Fibroblast of villous mesenchyme (primary cell): Measurements from ENCODE around the gene C19orf81. TPM values are rescaled to one million over a fixed set of nuclear protein-coding genes. Genes with fewer than 3 reads are reported as not detected.

Experiments used
- DNase-seq: peaks from one replicate; pipeline ENCODE4 v3.0.0-alpha.2; 2010; ENCODE audit warnings: low read depth
- H3K4me3 ChIP-seq: 2 replicates; pipeline ENCODE4 v1.5.1; 2011; ENCODE audit warnings: low read depth, mild to moderate bottlenecking, low read length
- total RNA-seq: library from RNA; depleted of rRNA; stranded (reverse); fragments of >200 nt; gene quantifications from 2 replicates; pipeline ENCODE4 v1.2.3, GENCODE V29; 2012
- TF ChIP-seq, protein P1 (sequence below): IDR thresholded peaks from 2 replicates; pipeline ENCODE4 v1.5.1; 2012; ENCODE audit warnings: low read depth, mild to moderate bottlenecking, low read length; ENCODE audit not compliant: insufficient read depth

The C19orf81 gene
- total RNA-seq, 1 donor, result not detected

DNA sequence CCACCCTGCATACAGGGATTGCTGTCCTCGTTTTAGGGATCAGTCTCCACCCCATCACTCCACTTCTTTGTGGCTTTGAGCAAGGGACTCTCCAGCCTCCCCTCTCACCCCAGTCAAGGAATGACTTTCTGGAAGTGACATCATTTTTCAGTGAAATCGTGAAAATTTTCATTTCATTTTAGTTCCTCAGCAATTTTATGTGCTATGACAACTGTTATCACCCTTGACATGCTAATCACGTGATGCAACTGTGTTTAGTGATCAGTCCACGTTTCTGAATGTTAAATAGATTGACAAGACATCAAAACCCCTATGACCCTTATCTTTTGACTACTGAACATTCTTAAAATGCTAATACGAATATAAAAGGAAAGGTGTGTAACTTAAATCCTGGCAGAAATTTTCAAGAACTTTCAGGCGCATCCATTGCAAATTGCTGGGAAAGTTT, 8.0 kb downstream of the C19orf81 start:
- TF ChIP-seq, protein P1, sequence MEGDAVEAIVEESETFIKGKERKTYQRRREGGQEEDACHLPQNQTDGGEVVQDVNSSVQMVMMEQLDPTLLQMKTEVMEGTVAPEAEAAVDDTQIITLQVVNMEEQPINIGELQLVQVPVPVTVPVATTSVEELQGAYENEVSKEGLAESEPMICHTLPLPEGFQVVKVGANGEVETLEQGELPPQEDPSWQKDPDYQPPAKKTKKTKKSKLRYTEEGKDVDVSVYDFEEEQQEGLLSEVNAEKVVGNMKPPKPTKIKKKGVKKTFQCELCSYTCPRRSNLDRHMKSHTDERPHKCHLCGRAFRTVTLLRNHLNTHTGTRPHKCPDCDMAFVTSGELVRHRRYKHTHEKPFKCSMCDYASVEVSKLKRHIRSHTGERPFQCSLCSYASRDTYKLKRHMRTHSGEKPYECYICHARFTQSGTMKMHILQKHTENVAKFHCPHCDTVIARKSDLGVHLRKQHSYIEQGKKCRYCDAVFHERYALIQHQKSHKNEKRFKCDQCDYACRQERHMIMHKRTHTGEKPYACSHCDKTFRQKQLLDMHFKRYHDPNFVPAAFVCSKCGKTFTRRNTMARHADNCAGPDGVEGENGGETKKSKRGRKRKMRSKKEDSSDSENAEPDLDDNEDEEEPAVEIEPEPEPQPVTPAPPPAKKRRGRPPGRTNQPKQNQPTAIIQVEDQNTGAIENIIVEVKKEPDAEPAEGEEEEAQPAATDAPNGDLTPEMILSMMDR, result no peak
- no peak for DNase-seq
- H3K4me3 ChIP-seq, result no peak overlapping the region

GRCh38 chr19:50657712-50658440, 8.6 kb downstream of the C19orf81 start:
- TF ChIP-seq, protein P1, result no peak
- peak overlapping the region; percentile 45 for H3K4me3 ChIP-seq
- DNase-seq, result peak; percentile 92

DNA sequence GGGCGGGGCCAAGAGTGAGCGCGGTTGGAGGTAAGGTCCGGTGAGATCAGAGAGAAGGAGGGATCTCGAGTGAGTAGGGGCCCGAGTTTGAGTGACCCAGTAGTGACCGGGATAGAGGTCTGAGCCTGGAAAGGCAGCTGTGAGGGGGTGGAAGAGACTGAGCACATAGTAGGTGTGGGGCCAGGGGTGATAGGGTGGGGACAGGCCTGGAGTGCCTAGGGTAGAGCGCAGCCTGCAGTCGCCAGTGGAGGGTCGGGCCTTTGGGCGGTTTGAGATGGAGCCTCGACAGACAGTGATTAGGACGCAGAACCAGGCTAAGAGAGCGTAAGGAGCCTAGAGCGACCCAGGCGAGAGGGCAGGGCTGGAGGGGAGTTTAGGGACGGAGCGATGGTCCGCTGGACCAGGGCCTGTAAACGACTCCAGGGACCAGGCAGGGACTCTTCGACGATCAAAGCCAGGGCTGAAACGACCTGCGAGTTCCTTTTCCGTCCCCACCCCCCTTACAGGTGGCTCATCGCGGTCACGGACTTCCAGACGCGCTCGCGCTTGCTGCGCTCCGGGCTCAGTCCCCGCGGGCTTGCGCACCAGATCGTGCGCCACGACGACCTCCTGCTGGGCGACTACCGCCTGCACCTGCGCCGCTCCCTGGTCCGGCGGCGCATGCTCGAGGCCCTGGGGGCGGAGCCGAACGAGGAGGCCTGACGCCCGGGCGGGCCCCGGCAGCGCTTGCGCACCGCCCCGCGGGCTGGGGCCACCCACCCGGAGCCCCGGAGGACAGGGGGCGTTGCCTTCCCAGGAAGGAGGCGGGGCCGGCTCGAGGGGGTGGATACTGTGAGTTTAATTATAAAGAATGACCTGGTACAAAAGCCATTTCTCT, 9.4 kb downstream of the C19orf81 start:
- TF ChIP-seq, protein P1, result no peak
- peak; percentile 30 for DNase-seq
- H3K4me3 ChIP-seq, result peak overlapping the region; percentile 45

- no peak overlapping the region for H3K4me3 ChIP-seq
These were observed 10.3 kb downstream of the C19orf81 start for GRCh38 chr19:50659318-50660087.

DNA sequence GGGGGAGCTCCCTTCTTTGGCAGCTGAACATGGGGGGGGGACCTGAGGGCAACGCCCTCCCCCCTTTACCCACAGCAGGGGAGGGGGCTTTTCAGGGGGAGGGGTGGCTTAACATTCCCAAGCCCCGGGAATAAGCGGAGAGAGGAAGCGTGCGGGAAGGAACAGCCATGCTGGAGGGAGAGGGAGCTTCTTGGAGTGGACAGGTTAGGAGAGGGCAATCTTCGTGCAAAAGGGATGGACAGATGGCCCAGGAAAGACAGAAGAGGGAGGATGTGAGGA, 10.8 kb downstream of the C19orf81 start:
- no peak overlapping the region for H3K4me3 ChIP-seq
- DNase-seq, result no peak
- TF ChIP-seq, protein P1, result no peak

More at GRCh38 chr19:50659318-50660087, 10.3 kb downstream of the C19orf81 start:
- DNase-seq, result no peak
- TF ChIP-seq, protein P1, result no peak

DNA sequence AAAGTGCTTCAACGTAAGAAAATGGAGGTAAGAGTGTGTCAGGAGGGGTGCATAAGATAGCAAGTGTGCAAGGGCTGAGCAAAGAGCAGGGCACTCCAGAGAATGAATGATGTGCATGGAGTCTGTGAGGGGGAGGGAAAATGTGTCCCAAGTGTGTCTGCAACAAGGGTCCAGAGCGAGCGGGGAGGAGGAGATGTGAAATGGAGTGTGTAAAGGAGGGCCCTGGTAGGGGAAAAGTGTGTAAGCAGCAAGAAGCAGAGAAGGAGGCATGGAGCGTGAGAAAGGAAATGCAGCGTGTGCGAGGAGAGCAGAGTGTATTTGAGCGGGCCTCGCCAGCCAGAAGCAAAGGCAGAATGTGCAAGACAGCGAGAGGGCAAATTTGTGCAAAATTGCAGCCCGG, 11.8 kb downstream of the C19orf81 start:
- no peak overlapping the region for H3K4me3 ChIP-seq
- no peak for DNase-seq
- TF ChIP-seq, protein P1, result no peak
